ENCODE data around the gene CEP89.
"Not testable (repeated sequence)": the region's sequence is repeated elsewhere in the genome, so short reads cannot be mapped to it uniquely, and the experiment has no call there.

Gene CEP89

GRCh38 chr19:32896516-32897214 lies 75.1 kb downstream of the CEP89 start:
- in situ Hi-C loops (cut with MboI; ENCODE audit: low sequenced_read_pairs): no loop called here

GRCh38 chr19:32895384-32895783 lies 76.4 kb downstream of the CEP89 start:
- in situ Hi-C loops (cut with MboI; ENCODE audit: low sequenced_read_pairs): no loop called here

- in situ Hi-C loops (cut with MboI; ENCODE audit: low sequenced_read_pairs): no loop called here
These were observed 80.1 kb downstream of the CEP89 start for GRCh38 chr19:32891609-32892008.

GRCh38 chr19:32890841-32891240 lies 80.9 kb downstream of the CEP89 start:
- in situ Hi-C loops (cut with MboI; ENCODE audit: low sequenced_read_pairs): no loop called here

- in situ Hi-C loops (cut with MboI; ENCODE audit: low sequenced_read_pairs): no loop called here
These were observed 81.4 kb downstream of the CEP89 start for GRCh38 chr19:32890326-32890725.

- in situ Hi-C loops (cut with MboI; ENCODE audit: low sequenced_read_pairs): no loop called here
These were observed 82.4 kb downstream of the CEP89 start for GRCh38 chr19:32889137-32889934.

- in situ Hi-C loops (cut with MboI; ENCODE audit: low sequenced_read_pairs): no loop called here
These were observed 84.1 kb downstream of the CEP89 start for GRCh38 chr19:32887572-32888215.

GRCh38 chr19:32886241-32886640 lies 85.5 kb downstream of the CEP89 start:
- in situ Hi-C loops (cut with MboI; ENCODE audit: low sequenced_read_pairs): no loop called here

- in situ Hi-C loops (cut with MboI; ENCODE audit: low sequenced_read_pairs): not testable (repeated sequence)
These were observed 86.5 kb downstream of the CEP89 start for GRCh38 chr19:32885255-32885654.

GRCh38 chr19:32881766-32882165 lies 90.0 kb downstream of the CEP89 start:
- in situ Hi-C loops (cut with MboI; ENCODE audit: low sequenced_read_pairs): no loop called here

- in situ Hi-C loops (cut with MboI; ENCODE audit: low sequenced_read_pairs): no loop called here
These were observed 91.1 kb downstream of the CEP89 start for GRCh38 chr19:32880622-32881021.

- in situ Hi-C loops (cut with MboI; ENCODE audit: low sequenced_read_pairs): no loop called here
These were observed 92.0 kb downstream of the CEP89 start for GRCh38 chr19:32879741-32880140.

GRCh38 chr19:32878988-32879387 lies 92.8 kb downstream of the CEP89 start:
- in situ Hi-C loops (cut with MboI; ENCODE audit: low sequenced_read_pairs): no loop called here

- in situ Hi-C loops (cut with MboI; ENCODE audit: low sequenced_read_pairs): no loop called here
These were observed 93.6 kb downstream of the CEP89 start for GRCh38 chr19:32877977-32878745.

- in situ Hi-C loops (cut with MboI; ENCODE audit: low sequenced_read_pairs): no loop called here
These were observed 94.3 kb downstream of the CEP89 start for GRCh38 chr19:32877323-32877912.

GRCh38 chr19:32876919-32877285 lies 94.9 kb downstream of the CEP89 start:
- in situ Hi-C loops (cut with MboI; ENCODE audit: low sequenced_read_pairs): no loop called here

- in situ Hi-C loops (cut with MboI; ENCODE audit: low sequenced_read_pairs): no loop called here
These were observed 95.4 kb downstream of the CEP89 start for GRCh38 chr19:32876236-32876918.

- in situ Hi-C loops (cut with MboI; ENCODE audit: low sequenced_read_pairs): no loop called here
These were observed 96.3 kb downstream of the CEP89 start for GRCh38 chr19:32875428-32875827.

GRCh38 chr19:32874605-32875004 lies 97.2 kb downstream of the CEP89 start:
- in situ Hi-C loops (cut with MboI; ENCODE audit: low sequenced_read_pairs): no loop called here

- in situ Hi-C loops (cut with MboI; ENCODE audit: low sequenced_read_pairs): no loop called here
These were observed 98.4 kb downstream of the CEP89 start for GRCh38 chr19:32873247-32873959.

Measured in HL-60/S4 treated with retinoic acid at 250 ng/mL for 4 days and 3 days (cell line).